ENCODE measurements around the gene AURKAIP1. TPM values are rescaled to one million over a fixed set of nuclear protein-coding genes. Genes with fewer than 3 reads are reported as not detected.

Gene AURKAIP1
- total and polyA plus RNA-seq, 9 of the 15 experiments (the other 6 are each of a cell fraction or from before 2014, with no cell fraction given): 7.8 to 478 (median 92.0) TPM

DNA sequence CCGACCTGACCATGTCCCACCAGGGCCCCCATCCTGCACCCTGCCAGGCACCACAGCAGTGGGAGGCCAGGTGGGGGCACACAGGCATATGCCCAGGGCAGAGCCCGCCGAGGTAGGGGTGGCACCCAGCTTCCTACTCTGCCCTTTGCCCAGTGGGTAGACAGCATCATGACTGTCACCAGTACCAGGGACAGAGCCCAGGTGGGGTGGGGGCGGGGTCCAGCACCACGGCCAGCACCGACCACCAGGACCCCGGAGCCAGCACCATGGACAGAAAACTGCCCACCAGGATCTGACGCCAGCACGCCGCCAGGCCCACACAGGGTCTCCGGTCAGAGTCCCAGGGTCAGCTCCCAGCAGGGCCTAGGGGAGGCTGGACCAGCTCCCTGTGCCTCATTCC lies 40.2 kb downstream of the AURKAIP1 start (continued):
- TF ChIP-seq, protein P1, sequence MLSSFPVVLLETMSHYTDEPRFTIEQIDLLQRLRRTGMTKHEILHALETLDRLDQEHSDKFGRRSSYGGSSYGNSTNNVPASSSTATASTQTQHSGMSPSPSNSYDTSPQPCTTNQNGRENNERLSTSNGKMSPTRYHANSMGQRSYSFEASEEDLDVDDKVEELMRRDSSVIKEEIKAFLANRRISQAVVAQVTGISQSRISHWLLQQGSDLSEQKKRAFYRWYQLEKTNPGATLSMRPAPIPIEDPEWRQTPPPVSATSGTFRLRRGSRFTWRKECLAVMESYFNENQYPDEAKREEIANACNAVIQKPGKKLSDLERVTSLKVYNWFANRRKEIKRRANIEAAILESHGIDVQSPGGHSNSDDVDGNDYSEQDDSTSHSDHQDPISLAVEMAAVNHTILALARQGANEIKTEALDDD (IDR thresholded peaks at IDR 0.05): no peak
- no peak for TF ChIP-seq MAFF (IDR thresholded peaks at IDR 0.05; ENCODE audit: low read length)
- no peak for TF ChIP-seq ZNF740 (CRISPR knock-in tag; IDR thresholded peaks at IDR 0.05)
- no peak for TF ChIP-seq ZNF740 (tag; IDR thresholded peaks at IDR 0.05)
- no peak for TF ChIP-seq ZNF551 (CRISPR knock-in tag; IDR thresholded peaks at IDR 0.05)
- no peak for TF ChIP-seq CGGBP1 (CRISPR knock-in tag; IDR thresholded peaks at IDR 0.05)
- TF ChIP-seq EZH2 (IDR thresholded peaks at IDR 0.05; ENCODE audit: borderline replicate concordance, low read depth, low read length): no peak
- TF ChIP-seq, protein P2, sequence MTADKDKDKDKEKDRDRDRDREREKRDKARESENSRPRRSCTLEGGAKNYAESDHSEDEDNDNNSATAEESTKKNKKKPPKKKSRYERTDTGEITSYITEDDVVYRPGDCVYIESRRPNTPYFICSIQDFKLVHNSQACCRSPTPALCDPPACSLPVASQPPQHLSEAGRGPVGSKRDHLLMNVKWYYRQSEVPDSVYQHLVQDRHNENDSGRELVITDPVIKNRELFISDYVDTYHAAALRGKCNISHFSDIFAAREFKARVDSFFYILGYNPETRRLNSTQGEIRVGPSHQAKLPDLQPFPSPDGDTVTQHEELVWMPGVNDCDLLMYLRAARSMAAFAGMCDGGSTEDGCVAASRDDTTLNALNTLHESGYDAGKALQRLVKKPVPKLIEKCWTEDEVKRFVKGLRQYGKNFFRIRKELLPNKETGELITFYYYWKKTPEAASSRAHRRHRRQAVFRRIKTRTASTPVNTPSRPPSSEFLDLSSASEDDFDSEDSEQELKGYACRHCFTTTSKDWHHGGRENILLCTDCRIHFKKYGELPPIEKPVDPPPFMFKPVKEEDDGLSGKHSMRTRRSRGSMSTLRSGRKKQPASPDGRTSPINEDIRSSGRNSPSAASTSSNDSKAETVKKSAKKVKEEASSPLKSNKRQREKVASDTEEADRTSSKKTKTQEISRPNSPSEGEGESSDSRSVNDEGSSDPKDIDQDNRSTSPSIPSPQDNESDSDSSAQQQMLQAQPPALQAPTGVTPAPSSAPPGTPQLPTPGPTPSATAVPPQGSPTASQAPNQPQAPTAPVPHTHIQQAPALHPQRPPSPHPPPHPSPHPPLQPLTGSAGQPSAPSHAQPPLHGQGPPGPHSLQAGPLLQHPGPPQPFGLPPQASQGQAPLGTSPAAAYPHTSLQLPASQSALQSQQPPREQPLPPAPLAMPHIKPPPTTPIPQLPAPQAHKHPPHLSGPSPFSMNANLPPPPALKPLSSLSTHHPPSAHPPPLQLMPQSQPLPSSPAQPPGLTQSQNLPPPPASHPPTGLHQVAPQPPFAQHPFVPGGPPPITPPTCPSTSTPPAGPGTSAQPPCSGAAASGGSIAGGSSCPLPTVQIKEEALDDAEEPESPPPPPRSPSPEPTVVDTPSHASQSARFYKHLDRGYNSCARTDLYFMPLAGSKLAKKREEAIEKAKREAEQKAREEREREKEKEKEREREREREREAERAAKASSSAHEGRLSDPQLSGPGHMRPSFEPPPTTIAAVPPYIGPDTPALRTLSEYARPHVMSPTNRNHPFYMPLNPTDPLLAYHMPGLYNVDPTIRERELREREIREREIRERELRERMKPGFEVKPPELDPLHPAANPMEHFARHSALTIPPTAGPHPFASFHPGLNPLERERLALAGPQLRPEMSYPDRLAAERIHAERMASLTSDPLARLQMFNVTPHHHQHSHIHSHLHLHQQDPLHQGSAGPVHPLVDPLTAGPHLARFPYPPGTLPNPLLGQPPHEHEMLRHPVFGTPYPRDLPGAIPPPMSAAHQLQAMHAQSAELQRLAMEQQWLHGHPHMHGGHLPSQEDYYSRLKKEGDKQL (CRISPR knock-in tag; IDR thresholded peaks at IDR 0.05; ENCODE audit: borderline replicate concordance): no peak
- TF ChIP-seq NR3C1 (CRISPR knock-in tag; IDR thresholded peaks at IDR 0.05): peak; percentile 62; the same call in 1 of the 2 replicates
- no peak for TF ChIP-seq NRF1 (conservative IDR thresholded peaks at IDR 0.05 in 1 of 2, IDR thresholded peaks at IDR 0.05 in 1 of 2)
- no peak for TF ChIP-seq TBL1XR1 (IDR thresholded peaks at IDR 0.05; ENCODE audit: low read length in 2 of 2)
- no peak for TF ChIP-seq THRAP3 (IDR thresholded peaks at IDR 0.05; ENCODE audit: borderline replicate concordance)
- no peak for TF ChIP-seq XRCC3 (IDR thresholded peaks at IDR 0.05)
- no peak for TF ChIP-seq ZFPM2 (CRISPR knock-in tag; IDR thresholded peaks at IDR 0.05)
- TF ChIP-seq KHSRP (IDR thresholded peaks at IDR 0.05): no peak
- no peak for TF ChIP-seq MCM5 (IDR thresholded peaks at IDR 0.05; ENCODE audit: low read depth)
- peak; percentile 60; the same call in 1 of the 2 replicates for TF ChIP-seq NKRF (IDR thresholded peaks at IDR 0.05; ENCODE audit: borderline replicate concordance)

All from K562 (cell line).